ENCODE results near the gene HLA-DOA. TPM values are rescaled to one million over a fixed set of nuclear protein-coding genes. Genes with fewer than 3 reads are reported as not detected.

HLA-DOA gene
- total RNA-seq, 4 donors from 2014 or later = 3.8 to 11.5 (median 8.3) TPM

- no peaks in the 10 kb centered on the region for H3K36me3 ChIP-seq
- H3K27me3 ChIP-seq = no peaks in the 10 kb centered on the region
- DNase-seq (ENCODE audit: extremely low spot score) = peak; percentile 83
- peaks cover 10 to 18% (median 14%) of the 10 kb centered on the region in 4 donors for H3K4me1 ChIP-seq
- no peak overlapping the region for H3K4me3 ChIP-seq
- TF ChIP-seq POLR2A (IDR thresholded peaks at IDR 0.05; ENCODE audit: low read depth) = no peak
- peak in 1 of 3 experiments; percentile 19 for TF ChIP-seq CTCF (IDR thresholded peaks at IDR 0.05)
- no peak for TF ChIP-seq EP300 (IDR thresholded peaks at IDR 0.05)
- no peak for TF ChIP-seq POLR2AphosphoS5 (IDR thresholded peaks at IDR 0.05)
- H3K9me3 ChIP-seq = no peaks in the 10 kb centered on the region
- intact Hi-C loops (cut with DNase I) = no loop called here
- WGBS = 36% methylated on average over 3 of the region's 3 CpGs
- H3K27ac ChIP-seq (replicated peaks in 1 of 4) = no peak overlapping the region
Measured at GRCh38 chr6:32954986-32955802, 54.2 kb downstream of the HLA-DOA start.

GRCh38 chr6:32954267-32954666 is 55.1 kb downstream of the HLA-DOA start:
- H3K4me3 ChIP-seq = no peak overlapping the region
- H3K9me3 ChIP-seq = no peaks in the 10 kb centered on the region
- peaks cover 10 to 18% (median 14%) of the 10 kb centered on the region in 4 donors for H3K4me1 ChIP-seq
- TF ChIP-seq POLR2A (IDR thresholded peaks at IDR 0.05; ENCODE audit: low read depth) (no peak), CTCF (IDR thresholded peaks at IDR 0.05) (no peak), EP300 (IDR thresholded peaks at IDR 0.05) (no peak), POLR2AphosphoS5 (IDR thresholded peaks at IDR 0.05) (no peak)
- no peaks in the 10 kb centered on the region for H3K36me3 ChIP-seq
- 85% methylated on average over 4 of the region's 4 CpGs for WGBS
- H3K27ac ChIP-seq (replicated peaks in 1 of 4) = no peak overlapping the region
- intact Hi-C loops (cut with DNase I) = no loop called here
- peak; percentile 64 for DNase-seq (ENCODE audit: extremely low spot score)
- no peaks in the 10 kb centered on the region for H3K27me3 ChIP-seq

Other genes with a start within 250 kb of the HLA-DOA start
- gene HLA-DQB2, start 246.1 kb downstream of the HLA-DOA start, total RNA-seq = 1 to 10 TPM in 2 of 4 donors, under 1 TPM in 2; 0.33 to 1.7 (median 0.86) TPM
- under 1 TPM in 3 of 4 donors, not detected in 1; 0.19 to 0.33 (median 0.29) TPM for gene HLA-DOB, start 192.6 kb downstream of the HLA-DOA start, total RNA-seq
- 10 to 100 TPM in 3 of 4 donors, 1 to 10 TPM in 1; 8.6 to 16.3 (median 13.4) TPM for gene TAP2, start 170.9 kb downstream of the HLA-DOA start, total RNA-seq
- 10 to 100 TPM; 25.7 to 38.4 (median 32.4) TPM for gene PSMB8, start 165.5 kb downstream of the HLA-DOA start, total RNA-seq
- 10 to 100 TPM; 28.7 to 45.7 (median 34.8) TPM for gene TAP1, start 155.9 kb downstream of the HLA-DOA start, total RNA-seq
- gene PSMB9, start 155.4 kb downstream of the HLA-DOA start, total RNA-seq = 10 to 100 TPM in 3 of 4 donors, 1 to 10 TPM in 1; 9.1 to 26.2 (median 20.5) TPM
- gene HLA-DMB, start 68.6 kb downstream of the HLA-DOA start, total RNA-seq = 10 to 100 TPM in 2 of 4 donors, 1 to 10 TPM in 2; 8.0 to 17.2 (median 11.0) TPM
- gene HLA-DMA, start 56.5 kb downstream of the HLA-DOA start, total RNA-seq = 10 to 100 TPM; 17.2 to 26.0 (median 21.6) TPM
- gene BRD2, start 41.0 kb downstream of the HLA-DOA start, total RNA-seq = 100 to 1,000 TPM; 107 to 148 (median 118) TPM
- gene HLA-DPA1, start 64.1 kb upstream of the HLA-DOA start, total RNA-seq = 10 to 100 TPM; 28.5 to 91.3 (median 65.9) TPM
- gene HLA-DPB1, start 66.4 kb upstream of the HLA-DOA start, total RNA-seq = 10 to 100 TPM; 38.6 to 95.8 (median 61.7) TPM
- gene COL11A2, start 182.9 kb upstream of the HLA-DOA start, total RNA-seq = 1 to 10 TPM in 1 of 4 donors, under 1 TPM in 2, not detected in 1; 0.17 to 1.1 (median 0.19) TPM
- 10 to 100 TPM; 21.5 to 34.1 (median 32.2) TPM for gene RXRB, start 191.1 kb upstream of the HLA-DOA start, total RNA-seq
- 10 to 100 TPM; 43.6 to 80.1 (median 62.3) TPM for gene SLC39A7, start 191.3 kb upstream of the HLA-DOA start, total RNA-seq
- gene HSD17B8, start 195.1 kb upstream of the HLA-DOA start, total RNA-seq = 10 to 100 TPM in 3 of 4 donors, 1 to 10 TPM in 1; 2.0 to 15.0 (median 12.9) TPM
- gene RING1, start 198.9 kb upstream of the HLA-DOA start, total RNA-seq = 10 to 100 TPM; 15.0 to 25.3 (median 20.6) TPM